ENCODE measurements around the gene DLG2.

Gene DLG2

DNA sequence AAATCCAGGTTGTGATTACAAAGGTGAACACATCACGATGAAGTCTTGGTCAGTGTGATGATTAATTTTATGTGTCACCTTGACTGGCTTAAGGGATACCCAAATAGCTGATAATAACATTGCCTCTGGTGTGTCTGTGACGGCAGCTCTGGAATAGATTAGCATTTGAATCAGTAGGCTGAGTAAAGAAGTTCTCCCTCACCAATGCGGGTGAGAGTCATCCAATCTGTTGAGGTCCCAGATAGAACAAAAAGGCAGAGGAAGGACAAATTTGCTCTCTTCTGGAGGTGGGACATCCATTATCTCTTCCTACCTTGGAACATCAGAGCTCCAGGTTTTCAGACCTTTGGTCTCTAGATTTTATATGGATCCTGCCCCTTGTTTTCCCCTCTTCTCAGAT is 1484.7 kb downstream of the DLG2 start:
- TF ChIP-seq, protein P1, sequence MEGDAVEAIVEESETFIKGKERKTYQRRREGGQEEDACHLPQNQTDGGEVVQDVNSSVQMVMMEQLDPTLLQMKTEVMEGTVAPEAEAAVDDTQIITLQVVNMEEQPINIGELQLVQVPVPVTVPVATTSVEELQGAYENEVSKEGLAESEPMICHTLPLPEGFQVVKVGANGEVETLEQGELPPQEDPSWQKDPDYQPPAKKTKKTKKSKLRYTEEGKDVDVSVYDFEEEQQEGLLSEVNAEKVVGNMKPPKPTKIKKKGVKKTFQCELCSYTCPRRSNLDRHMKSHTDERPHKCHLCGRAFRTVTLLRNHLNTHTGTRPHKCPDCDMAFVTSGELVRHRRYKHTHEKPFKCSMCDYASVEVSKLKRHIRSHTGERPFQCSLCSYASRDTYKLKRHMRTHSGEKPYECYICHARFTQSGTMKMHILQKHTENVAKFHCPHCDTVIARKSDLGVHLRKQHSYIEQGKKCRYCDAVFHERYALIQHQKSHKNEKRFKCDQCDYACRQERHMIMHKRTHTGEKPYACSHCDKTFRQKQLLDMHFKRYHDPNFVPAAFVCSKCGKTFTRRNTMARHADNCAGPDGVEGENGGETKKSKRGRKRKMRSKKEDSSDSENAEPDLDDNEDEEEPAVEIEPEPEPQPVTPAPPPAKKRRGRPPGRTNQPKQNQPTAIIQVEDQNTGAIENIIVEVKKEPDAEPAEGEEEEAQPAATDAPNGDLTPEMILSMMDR (IDR thresholded peaks at IDR 0.05), result no peak

DNA sequence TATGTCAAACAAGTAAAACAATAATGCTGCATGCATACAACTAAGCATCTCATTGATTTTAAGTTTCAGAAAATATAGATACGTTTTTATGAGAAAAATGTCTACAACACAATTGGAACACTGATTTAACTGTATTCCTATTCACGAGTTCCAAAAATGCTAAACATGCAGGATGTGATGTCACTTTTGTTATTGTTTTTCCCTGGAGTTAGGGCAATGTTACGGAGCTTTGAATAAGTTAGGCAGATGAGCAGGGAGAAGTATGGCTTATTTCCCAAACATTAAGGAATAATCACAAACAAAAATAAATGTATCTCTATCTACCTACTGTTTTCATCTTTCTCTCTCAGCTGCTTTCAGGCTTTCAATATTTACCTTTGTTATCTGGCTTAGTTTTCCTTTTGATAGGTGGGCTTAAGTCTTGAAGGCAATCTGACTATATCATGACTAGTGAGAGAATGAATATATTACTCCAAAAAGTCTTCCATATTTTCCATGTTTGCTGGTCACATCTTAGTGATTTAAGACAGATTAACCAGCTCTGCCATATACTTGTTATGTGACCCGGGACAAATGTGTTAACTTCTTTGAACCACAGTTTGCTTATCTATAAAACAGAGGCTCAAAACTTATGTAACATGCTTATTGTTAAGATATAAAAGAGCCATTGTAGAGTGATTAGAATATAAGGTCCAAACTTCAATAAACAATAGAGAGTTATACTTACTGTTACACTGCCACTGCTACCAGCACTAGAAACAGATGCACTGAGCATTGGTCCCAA is 1486.6 kb downstream of the DLG2 start:
- TF ChIP-seq, protein P1 (IDR thresholded peaks at IDR 0.05), result no peak

DNA sequence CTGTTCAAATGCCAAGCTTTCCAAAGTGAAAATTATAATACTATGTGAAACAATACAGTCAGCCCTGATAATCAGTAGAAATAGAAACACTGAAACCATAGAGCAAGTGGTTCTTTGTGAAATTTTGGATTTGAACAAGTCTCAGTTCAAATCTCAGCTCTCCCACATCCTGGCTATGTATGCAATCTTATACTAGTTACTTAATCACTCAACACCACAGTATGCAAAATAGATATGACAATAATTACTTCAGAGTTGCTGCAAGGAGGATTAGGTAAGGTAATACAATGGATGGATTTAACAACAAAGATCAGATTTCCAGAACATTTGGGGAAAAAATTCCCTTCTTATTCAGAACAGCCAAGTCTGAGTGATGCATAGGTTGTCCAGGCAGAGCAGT is 1489.2 kb downstream of the DLG2 start:
- TF ChIP-seq, protein P1 (IDR thresholded peaks at IDR 0.05), result no peak

DNA sequence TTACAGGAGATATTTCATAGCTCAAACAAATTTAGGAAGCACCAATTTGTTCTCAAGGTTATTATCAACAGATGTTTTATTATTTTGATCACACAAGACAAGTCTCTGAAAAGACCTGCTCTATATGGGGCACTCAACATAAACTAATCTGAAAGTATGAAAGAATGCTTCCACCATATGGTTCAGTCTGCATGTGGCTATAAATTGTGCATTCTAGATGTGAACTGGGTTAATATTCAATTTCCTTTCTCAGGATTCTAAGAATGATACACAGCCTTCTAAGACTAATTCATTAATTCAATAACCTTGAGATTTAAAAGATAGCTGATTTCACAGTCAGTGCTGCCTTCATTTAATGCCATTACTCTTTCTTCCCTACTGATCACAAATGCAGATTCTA is 1489.6 kb downstream of the DLG2 start:
- TF ChIP-seq, protein P1 (IDR thresholded peaks at IDR 0.05), result no peak

DNA sequence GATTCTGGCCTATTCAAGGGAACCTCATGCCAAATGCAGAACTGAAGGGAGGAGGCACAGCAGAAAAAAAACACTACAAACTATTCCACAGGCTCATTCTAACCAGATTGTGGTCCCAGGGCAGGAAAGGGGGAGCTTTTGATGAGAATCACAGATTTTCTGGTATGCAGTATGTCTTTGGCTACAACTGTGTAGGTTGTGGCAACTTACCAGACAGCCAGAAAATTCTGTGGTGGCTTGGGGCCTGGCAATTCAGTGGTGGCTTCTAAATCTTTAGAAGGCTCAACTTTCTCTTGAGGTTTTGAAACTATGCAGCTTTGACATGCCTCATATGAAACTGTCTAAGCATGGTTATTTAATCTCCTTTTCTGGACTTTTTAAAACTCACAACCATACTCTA is 1490.2 kb downstream of the DLG2 start:
- TF ChIP-seq, protein P1 (IDR thresholded peaks at IDR 0.05), result no peak

DNA sequence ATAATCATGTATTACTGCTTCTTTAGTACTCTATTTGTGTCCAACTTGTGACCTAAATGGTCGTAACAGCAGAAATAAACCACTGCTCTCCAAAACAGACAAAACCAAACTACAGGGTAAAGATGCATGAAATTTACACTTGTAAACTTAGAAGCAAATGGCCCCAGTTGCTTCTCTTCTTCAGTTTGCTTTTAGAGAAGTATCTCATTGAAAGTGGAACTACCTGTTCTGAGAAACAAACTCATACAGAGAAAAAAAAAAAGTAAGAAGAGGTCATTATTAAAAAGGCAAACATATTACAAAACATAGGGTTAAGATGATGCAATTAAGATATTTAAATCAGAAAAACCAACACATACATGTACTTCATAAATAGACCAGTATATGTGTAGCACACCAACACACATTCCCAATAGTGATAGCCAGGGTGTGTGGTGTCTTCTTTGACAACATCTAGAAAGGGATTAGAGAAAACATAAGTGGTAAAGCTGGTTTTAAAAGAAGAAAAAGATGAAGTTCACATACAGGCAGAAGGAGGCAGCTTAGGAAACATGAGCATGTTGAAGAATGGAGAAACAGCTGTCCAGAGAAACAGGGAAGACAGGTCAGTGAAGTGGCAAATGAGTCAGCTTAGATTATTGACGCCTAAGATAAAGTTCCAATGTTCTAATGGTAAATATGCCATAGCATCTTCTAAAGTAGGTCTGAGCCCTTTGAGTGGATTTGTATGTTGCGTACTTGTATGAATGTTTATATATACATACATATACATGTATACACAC is 1496.3 kb downstream of the DLG2 start:
- TF ChIP-seq, protein P1 (IDR thresholded peaks at IDR 0.05), result no peak

DNA sequence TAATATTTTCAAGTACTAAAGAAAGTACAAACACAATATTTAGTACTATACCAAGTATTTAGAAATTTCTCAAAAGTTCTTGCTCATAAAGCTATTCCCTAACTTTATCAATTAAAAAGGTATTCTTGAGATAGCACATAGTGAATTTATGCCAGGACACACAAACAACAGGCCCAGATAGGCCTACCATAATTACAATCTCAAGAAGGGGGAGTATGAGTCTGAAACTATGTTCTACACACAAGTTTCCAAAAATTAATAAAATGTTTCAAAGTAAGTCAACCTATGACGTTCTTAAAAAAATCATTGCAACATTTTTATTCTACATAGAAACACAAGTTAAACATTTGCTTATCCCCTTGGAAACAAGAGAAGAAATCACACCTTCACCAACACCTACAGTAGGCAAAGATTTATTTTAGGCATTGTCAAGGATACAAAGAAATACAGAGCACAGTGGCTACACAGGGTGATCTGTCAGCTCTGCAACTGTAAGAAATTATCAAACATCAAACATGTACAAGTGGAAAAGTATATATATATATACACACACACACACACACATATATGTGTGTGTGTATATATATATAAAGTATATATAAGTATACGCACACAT is 1497.1 kb downstream of the DLG2 start:
- TF ChIP-seq, protein P1 (IDR thresholded peaks at IDR 0.05), result no peak

Measured in LNCAP (cell line).